ENCODE measurements around the gene GMPR2.

The GMPR2 gene

DNA sequence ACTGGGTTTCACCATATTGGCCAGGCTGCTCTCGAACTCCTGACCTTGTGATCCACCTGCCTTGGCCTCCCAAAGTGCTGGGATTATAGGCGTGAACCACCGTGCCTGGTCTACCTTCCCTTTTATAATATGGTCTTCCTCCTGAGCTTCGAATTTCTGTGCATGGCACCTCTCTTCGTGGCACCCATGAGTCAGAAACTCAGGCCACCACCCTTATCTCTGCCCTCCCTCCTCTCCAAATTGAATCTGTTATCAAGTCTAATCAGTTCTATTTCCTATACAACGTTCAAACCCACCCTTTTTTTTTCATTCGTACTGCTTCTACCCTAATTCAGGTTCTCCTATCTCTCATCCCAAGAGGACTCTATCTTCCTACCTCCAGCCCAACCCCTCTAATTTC, 14.7 kb downstream of the GMPR2 start:
- Histone ChIP-seq H3K9me3 (no peaks in the 10 kb centered on the region), H3K4me3 (ENCODE audit: low read depth, low read length) (no peak overlapping the region)
- TF ChIP-seq, protein P1, sequence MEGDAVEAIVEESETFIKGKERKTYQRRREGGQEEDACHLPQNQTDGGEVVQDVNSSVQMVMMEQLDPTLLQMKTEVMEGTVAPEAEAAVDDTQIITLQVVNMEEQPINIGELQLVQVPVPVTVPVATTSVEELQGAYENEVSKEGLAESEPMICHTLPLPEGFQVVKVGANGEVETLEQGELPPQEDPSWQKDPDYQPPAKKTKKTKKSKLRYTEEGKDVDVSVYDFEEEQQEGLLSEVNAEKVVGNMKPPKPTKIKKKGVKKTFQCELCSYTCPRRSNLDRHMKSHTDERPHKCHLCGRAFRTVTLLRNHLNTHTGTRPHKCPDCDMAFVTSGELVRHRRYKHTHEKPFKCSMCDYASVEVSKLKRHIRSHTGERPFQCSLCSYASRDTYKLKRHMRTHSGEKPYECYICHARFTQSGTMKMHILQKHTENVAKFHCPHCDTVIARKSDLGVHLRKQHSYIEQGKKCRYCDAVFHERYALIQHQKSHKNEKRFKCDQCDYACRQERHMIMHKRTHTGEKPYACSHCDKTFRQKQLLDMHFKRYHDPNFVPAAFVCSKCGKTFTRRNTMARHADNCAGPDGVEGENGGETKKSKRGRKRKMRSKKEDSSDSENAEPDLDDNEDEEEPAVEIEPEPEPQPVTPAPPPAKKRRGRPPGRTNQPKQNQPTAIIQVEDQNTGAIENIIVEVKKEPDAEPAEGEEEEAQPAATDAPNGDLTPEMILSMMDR (IDR thresholded peaks at IDR 0.05; ENCODE audit: low read depth, low read length) = no peak

DNA sequence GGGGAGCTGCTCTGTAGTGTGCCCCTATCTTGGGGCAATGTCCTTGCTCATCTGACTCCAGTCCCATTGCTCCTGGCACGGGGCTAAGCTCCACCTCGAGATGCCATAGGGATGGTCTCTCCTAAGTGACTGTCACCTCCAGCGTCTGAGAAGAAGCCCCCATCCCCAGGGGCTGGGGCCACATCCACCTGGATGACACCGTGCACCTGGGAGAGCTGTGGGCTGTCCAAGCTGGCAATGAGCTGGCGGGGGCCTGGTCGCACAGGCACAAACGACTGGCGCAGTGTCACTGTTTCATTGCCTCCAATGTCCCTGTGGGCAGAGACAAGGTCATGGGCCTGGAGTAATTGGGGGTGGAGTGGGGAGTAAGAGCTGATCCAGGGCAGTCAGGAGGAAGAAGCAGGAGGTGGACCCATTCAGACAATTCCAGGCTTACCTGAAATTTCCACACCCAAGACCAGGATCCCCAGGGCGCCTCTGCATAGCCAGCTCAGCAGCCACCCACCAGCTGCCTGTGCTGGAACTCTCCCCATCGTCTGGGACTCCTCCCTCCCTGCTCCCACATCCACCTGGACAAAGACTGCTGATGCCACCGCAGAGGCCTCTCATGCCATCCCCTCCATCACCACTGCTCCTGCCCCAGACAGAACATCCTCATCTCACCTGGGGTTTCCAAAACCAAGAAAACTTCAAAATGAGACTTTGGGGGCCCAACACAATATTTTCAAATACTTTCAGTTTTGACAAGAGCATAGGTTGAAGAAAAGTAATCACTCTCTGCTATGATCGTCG, 16.7 kb downstream of the GMPR2 start:
- no peak overlapping the region for H3K4me3 ChIP-seq (ENCODE audit: low read depth, low read length)
- no peaks in the 10 kb centered on the region for H3K9me3 ChIP-seq
- no peaks in the 10 kb centered on the region for H3K36me3 ChIP-seq
- no peaks in the 10 kb centered on the region for H3K4me1 ChIP-seq
- no peaks in the 10 kb centered on the region for H3K27me3 ChIP-seq
- TF ChIP-seq, protein P1 (IDR thresholded peaks at IDR 0.05; ENCODE audit: low read depth, low read length) = no peak
- DNase-seq = no peak

More for the DNA sequence above, 14.7 kb downstream of the GMPR2 start:
- no peaks in the 10 kb centered on the region for H3K36me3 ChIP-seq
- H3K27me3 ChIP-seq = no peaks in the 10 kb centered on the region
- DNase-seq = no peak
- H3K4me1 ChIP-seq = no peaks in the 10 kb centered on the region

DNA sequence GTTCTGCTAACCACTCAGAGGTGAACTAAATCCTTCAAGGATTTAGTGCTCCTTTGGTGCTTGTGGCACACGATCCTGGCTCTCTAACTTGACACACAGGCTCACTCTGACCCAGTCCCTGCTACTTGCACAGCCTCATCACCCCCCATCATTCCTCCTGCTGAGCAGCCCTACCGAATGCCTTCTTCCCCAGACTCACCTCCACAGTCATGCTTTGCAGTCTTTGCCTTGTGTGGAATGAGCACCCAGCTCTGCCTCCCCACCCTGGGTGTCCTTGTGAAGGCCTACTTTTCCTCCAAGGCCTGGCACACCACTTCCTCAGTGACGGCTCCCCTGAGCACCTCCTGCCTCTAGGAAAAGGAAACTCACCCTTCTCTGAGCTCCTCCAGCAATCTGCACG, 17.6 kb downstream of the GMPR2 start:
- TF ChIP-seq, protein P1 (IDR thresholded peaks at IDR 0.05; ENCODE audit: low read depth, low read length) = no peak
- Histone ChIP-seq H3K4me3 (ENCODE audit: low read depth, low read length) (no peak overlapping the region), H3K36me3 (no peaks in the 10 kb centered on the region), H3K27me3 (no peaks in the 10 kb centered on the region), H3K4me1 (no peaks in the 10 kb centered on the region), H3K9me3 (no peaks in the 10 kb centered on the region)
- DNase-seq = no peak

DNA sequence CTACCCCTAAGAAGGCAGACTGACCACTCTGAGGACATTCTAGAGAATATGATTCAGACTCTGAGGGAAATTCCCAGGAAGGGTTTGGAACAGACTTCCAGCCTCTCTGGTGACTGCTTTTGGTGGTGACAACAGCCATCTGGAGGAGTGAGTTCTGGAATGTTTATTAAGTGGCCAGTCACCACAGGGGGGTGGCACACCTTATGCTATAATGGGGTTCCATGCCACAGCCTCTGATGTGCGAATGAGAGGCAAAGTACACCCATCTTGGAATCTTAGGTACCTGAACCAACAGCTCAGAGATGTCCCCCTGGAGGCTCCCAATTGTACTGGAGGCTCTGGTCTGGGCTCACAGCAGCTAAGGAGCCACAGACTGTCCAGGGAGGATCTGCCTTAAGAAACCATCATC, 19.2 kb downstream of the GMPR2 start:
- TF ChIP-seq, protein P1 (IDR thresholded peaks at IDR 0.05; ENCODE audit: low read depth, low read length) = no peak
- H3K36me3 ChIP-seq = no peaks in the 10 kb centered on the region
- H3K4me1 ChIP-seq = no peaks in the 10 kb centered on the region
- H3K27me3 ChIP-seq = no peaks in the 10 kb centered on the region
- H3K9me3 ChIP-seq = no peaks in the 10 kb centered on the region
- no peak for DNase-seq
- no peak overlapping the region for H3K4me3 ChIP-seq (ENCODE audit: low read depth, low read length)

DNA sequence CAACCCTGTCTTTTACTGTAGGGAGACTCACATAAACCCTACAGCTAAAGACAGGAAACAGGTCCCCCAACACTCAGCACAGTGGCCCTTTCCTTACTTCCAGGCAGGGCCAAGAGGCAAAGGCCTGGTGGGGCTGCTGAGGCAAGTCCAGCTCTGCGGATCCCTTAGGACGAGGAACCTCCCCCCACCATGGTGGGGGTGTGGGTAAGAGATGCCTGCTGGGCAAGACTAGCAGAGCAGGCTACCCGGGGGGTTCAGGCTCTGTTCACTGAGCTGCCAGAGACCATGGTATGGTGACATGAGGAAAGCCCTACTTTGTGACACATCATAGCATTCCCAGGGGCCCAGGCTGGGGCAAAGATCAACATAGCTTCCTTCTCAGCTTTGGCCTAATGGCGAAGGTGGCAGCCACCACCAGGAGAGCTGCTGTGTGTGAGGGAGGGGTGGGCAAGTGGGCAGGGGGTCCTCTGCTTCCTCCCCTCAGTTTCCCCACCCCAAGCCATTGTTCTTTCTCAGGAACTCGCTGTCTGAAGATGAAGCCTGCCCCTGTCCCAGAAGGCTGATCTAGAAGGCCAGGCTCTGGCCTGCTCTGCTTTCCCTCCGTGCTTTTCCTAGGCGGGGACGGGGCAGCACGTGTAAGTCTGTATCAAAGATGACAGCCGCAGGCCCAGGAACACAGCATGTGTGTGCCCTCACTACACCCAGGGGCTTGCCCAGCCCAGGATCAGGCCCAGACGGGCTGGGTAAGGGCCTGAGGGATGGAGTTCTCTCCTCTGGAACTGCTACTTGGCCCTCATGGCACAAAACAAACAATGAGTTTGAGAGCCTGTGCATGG, 19.8 kb downstream of the GMPR2 start:
- TF ChIP-seq, protein P1 (IDR thresholded peaks at IDR 0.05; ENCODE audit: low read depth, low read length) = no peak
- no peaks in the 10 kb centered on the region for H3K4me1 ChIP-seq
- H3K9me3 ChIP-seq = no peaks in the 10 kb centered on the region
- no peak for DNase-seq
- H3K4me3 ChIP-seq (ENCODE audit: low read depth, low read length) = no peak overlapping the region
- no peaks in the 10 kb centered on the region for H3K27me3 ChIP-seq
- no peaks in the 10 kb centered on the region for H3K36me3 ChIP-seq

DNA sequence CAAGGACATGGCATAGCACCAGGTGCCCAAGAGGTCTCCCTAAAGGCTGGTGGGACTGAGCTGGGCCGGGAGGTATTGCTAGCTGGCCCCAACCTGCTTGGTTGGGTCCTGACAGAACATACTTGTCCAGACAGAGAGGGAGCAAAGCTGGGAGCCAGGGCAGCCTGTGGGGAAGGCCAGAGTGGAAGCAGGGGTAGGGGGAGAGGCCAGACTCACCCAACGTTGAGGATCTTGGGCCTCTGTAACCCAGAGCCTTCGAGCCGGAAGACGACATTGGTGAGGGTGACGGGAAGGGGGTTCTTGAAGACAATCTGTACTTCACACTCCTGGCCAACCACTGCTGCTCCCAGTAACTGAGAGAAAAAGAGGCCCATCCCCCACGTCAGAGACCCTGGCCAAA, 21.2 kb downstream of the GMPR2 start:
- Histone ChIP-seq H3K4me3 (ENCODE audit: low read depth, low read length) (no peak overlapping the region), H3K4me1 (no peaks in the 10 kb centered on the region), H3K27me3 (no peaks in the 10 kb centered on the region), H3K9me3 (no peaks in the 10 kb centered on the region), H3K36me3 (no peaks in the 10 kb centered on the region)
- TF ChIP-seq, protein P1 (IDR thresholded peaks at IDR 0.05; ENCODE audit: low read depth, low read length) = no peak
- no peak for DNase-seq
